GM18511 (cell line): ENCODE results near the gene SYVN1.
A peak's percentile ranks its signal among the peaks of the same experiment; 100 is the strongest.

Experiments
- ATAC-seq: cut with Tn5 transposase; IDR thresholded peaks from one replicate; pipeline ENCODE4 v1.9.1; 2021; ENCODE audit warnings: mild to moderate bottlenecking, moderate library complexity; ENCODE audit not compliant: unreplicated experiment

SYVN1 gene

GRCh38 chr11:65113361-65113756 is 21.0 kb downstream of the SYVN1 start:
- no peak for ATAC-seq

- no peak for ATAC-seq
These were observed 21.6 kb downstream of the SYVN1 start for GRCh38 chr11:65112546-65113360.

GRCh38 chr11:65111744-65112545 is 22.4 kb downstream of the SYVN1 start, which contains the start of gene TM7SF2:
TM7SF2 (plus strand) TSS chr11:65111872; CDS start chr11:65112016, 144 bp downstream.
- peak; percentile 66 for ATAC-seq

GRCh38 chr11:65111159-65111743 is 23.1 kb downstream of the SYVN1 start:
- ATAC-seq: no peak

DNA sequence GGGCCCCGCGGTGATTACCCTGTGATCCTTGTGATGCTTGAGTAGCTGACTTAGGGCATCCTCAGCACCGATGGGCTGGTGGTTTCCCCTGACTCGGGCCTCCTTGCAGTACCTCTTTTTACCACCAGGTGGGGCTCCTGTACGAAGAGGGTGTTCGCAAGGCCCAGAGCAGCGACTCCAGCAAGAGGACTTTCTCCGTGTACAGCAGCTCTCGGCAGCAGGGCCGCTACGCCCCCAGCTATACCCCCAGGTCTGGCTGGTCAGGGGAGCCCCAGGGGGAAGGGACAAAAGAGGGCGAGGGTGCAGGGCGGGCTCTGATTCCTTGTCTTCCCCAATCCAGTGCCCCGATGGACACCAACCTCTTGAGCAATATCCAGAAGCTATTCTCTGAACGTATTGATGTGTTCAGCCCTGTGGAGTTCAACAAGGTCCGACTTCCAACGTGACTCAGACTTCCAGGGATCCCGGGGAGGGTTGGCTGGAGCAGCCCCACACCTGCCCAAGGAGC is 23.9 kb downstream of the SYVN1 start:
- no peak for ATAC-seq

DNA sequence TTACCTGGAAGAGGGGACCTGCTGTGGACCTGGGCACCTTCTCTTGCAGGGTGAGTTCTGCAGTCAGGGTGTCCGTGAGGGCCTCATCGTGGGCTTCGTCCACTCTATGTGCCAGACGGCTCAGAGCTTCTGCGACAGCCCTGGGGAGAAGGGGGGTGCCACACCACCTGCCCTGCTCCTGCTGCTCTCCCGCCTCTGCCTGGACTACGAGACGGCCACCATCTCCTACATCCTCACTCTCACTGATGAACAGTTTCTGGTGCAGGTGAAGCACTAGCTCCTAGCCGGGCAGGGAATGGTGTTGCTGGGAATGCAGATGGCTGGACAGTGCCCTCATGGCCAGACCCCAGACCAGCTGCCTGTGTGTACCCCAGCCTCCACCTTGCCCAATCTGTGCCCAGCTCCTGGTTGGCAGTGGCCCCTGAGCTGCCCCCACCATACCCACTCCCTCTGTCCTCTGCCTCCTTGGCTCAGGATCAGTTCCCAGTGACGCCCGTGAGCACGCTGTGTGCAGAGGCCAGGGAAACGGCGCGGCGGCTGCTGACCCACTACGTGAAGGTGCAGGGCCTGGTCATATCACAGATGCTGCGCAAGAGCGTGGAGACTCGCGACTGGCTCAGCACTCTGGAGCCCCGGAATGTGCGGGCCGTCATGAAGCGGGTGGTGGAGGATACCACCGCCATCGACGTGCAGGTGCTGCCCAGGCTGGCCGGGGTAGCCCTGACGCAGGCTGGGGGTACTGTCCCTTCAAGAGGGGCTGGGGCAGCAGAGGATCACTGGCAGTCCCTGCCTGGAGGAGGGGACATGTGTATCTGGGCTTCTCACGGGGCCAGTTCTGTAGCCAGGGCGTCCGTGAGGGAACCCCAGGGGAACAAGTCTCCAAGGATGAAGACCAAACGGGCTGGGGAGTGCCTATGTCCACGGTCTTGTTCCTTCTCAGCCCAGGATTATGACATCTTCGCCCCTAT is 24.8 kb downstream of the SYVN1 start:
- no peak for ATAC-seq

DNA sequence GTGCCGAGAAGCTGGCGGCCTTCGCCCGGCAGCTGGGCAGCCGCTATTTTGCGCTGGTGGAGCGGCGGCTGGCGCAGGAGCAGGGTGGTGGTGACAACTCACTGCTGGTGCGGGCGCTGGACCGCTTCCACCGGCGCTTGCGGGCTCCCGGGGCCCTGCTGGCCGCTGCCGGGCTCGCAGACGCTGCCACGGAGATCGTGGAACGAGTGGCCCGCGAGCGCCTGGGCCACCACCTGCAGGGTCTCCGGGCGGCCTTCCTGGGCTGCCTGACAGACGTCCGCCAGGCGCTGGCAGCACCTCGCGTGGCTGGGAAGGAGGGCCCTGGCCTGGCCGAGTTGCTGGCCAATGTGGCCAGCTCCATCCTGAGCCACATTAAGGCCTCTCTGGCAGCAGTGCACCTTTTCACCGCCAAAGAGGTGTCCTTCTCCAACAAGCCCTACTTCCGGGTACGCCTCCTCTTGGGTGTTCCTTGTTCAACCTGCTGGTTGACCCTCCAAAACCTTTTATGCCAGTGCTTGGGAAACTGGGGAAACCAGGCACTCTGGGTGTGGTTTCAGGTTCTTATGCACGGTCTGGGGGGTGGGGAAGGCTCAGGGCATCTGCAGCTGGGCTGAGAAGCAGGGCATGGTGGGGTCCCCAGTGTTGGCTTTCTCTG is 25.7 kb downstream of the SYVN1 start:
- no peak for ATAC-seq

DNA sequence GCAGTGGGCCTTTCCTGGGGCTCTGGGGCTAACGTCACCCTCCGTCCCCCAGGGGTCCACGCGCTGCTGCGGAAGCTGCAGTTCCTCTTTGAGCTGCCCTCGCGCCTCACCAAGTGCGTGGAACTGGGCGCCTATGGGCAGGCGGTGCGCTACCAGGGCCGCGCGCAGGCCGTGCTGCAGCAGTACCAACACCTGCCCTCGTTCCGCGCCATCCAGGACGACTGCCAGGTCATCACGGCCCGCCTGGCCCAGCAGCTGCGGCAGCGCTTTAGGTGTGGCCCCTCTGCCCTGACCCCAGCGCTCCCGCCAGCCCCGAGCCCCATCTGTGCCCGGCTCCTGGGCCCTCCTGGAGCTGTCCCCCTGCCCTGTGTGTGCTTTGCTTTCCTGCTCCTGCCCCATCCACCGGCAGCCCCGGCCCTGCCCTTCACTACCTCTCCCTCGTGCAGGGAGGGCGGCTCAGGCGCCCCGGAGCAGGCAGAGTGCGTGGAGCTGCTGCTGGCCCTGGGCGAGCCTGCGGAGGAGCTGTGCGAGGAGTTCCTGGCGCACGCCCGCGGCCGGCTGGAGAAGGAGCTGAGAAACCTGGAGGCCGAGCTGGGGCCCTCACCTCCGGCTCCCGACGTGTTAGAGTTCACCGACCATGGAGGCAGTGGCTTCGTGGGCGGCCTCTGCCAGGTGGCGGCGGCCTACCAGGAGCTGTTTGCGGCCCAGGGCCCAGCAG is 26.4 kb downstream of the SYVN1 start:
- no peak for ATAC-seq

GRCh38 chr11:65107078-65107477 is 27.2 kb downstream of the SYVN1 start:
- ATAC-seq: no peak

DNA sequence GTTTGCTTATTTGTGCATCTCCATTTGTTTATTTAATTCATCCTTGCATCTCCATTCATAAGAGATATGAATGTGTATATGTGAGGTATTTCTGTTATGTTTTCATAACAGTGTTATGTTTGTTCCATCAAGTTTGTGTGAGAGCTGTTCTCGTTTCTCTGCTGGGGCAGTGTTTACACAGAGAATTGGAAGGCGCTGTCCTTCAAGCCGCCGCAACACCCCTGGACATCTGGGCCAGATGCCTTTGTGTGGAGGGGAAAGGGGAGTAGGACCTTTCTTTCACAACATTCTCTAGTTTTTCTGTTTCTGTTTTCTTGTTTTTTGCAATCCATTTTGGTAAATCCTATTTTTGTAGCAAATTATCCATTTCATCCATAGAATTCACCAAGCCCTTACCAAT is 29.7 kb downstream of the SYVN1 start:
- no peak for ATAC-seq

DNA sequence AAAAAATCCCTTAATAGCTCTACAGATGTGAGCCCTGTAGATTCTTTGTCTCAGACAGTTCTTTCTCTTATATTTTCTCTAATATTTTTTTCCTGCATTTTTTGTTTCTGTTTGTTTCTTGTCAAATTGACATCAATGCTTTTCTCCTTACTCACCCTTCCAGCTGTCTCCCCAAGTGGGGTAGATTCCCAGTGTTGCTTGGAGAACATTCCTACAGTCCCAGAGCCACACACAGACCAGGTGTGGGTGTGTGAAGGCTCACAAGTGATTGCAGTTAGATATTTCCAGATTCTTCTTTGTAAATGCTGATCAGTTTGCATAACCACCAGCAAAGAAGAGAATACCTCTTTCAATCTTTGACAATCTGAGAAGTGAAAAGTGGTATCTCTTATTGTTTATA is 30.8 kb downstream of the SYVN1 start:
- ATAC-seq: no peak

GRCh38 chr11:65102142-65103095 is 31.9 kb downstream of the SYVN1 start:
- no peak for ATAC-seq

- no peak for ATAC-seq
These were observed 33.5 kb downstream of the SYVN1 start for GRCh38 chr11:65100674-65101350.

GRCh38 chr11:65096926-65097325 is 37.4 kb downstream of the SYVN1 start:
- no peak for ATAC-seq

DNA sequence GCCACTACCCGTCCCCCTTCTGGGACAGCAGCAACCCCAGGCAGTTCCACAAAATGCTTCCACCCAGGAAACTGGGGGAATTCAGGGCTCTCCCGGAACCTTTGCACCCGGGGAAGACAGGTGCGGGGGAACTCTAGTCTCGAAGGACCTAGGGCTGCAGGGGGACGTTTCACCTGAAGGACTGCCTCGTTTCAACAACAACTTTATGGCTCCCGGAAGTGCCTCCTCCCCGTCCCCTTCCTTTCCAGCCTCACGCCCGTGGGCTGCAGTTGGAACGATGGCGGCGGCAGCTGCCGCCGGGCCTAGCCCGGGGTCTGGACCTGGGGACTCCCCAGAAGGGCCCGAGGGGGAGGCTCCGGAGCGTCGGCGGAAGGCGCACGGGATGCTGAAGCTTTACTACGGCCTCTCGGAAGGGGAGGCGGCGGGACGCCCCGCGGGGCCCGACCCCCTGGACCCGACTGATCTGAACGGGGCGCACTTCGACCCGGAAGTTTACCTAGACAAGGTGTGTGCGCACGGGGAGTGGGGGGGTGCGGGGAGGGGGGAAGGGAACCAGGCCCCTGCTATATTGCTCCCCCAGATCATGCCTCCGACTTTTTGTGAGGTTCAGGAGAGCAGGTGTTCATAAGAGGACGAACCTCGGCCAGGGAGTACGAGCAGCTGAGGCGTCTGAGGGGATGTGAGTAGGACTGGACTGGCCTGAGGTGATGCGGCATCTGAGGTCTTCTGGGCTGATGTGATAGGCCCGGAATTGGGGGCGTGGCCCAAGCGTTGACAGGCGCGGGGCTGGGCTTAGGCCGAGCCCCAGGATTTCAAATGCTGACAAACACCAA is 38.1 kb downstream of the SYVN1 start, which contains the start of gene VPS51:
Gene VPS51, plus strand, starts transcription at position 241 of the 833 bp plus-strand sequence. Its CDS starts 37 bp downstream, at position 278.
- peak; percentile 91 for ATAC-seq

GRCh38 chr11:65095427-65095826 is 38.9 kb downstream of the SYVN1 start:
- ATAC-seq: no peak
